SW 1271 (cell line): ENCODE data around the gene CCDC9.
A peak's percentile ranks its signal among the peaks of the same experiment; 100 is the strongest.
"Not testable (repeated sequence)": the region's sequence is repeated elsewhere in the genome, so short reads cannot be mapped to it uniquely, and the experiment has no call there.

Experiments
- DNase-seq, 2 experiments: peaks; one replicate each; lab custom pipeline; 2025; lab: John Stamatoyannopoulos, UW

CCDC9 gene

GRCh38 chr19:47261946-47262793 is 5.8 kb downstream of the CCDC9 start:
- DNase-seq, result not testable (repeated sequence)

DNA sequence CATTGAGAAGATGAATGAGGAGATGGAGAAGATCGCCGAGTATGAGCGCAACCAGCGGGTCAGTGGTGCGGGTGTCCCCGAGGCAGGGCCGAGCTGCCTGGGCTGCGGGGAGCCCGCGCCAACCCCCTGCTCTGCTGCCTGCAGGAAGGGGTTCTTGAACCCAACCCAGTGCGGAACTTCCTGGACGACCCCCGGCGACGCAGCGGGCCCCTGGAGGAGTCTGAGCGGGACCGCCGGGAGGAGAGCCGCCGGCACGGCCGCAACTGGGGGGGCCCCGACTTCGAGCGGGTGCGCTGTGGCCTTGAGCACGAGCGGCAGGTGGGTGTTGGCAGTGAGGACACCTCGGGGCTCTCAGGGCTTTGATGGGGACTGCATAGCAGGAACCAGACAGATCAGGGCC is 8.3 kb downstream of the CCDC9 start:
- no peak for DNase-seq

DNA sequence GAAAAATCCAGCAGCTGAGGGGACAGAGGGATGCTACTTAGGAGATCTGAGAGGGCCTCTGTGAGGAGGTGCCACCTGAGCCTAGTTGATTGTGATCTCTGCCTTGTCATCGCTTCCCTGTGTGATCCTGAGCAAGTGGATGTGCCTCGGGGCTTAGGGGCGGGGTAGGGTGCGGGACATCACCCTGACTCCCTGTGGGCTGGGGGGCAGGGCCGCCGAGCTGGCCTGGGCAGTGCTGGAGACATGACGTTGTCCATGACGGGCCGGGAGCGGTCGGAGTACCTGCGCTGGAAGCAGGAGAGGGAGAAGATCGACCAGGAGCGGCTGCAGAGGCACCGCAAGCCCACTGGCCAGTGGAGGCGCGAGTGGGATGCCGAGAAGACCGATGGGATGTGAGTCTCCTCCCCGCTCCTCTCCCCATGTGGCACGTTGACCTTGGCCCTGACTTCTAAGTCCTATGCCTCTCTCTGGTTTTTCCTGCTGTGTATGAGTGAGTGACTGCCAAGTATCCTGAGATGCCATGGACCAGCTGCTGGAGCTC is 10.1 kb downstream of the CCDC9 start:
- DNase-seq, result no peak

GRCh38 chr19:47267350-47267759 is 11.0 kb downstream of the CCDC9 start:
- DNase-seq, result no peak

GRCh38 chr19:47268028-47268427 is 11.7 kb downstream of the CCDC9 start:
- DNase-seq, result no peak

DNA sequence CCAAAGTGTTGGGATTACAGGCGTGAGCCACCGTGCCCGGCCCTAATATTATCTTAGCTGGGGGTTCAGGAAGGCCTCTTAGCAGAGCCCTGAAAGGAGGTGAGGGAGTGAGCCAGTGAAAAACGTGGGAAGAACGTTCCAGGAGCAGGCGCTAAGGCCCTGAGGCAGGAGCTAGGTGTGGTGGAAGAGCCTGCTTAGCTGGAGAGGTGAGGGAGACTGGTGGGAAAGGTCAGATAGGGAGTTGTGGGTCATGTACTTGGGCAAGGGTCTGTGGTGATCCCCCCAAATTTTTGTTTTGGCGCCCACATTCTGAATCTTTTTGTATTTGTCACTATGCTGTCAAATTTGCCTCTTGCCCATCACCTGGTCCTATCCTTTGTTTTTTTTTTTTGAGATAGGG is 13.3 kb downstream of the CCDC9 start:
- no peak for DNase-seq

GRCh38 chr19:47270408-47270807 is 14.1 kb downstream of the CCDC9 start:
- no peak for DNase-seq

GRCh38 chr19:47271949-47272348 is 15.6 kb downstream of the CCDC9 start:
- DNase-seq, result no peak

DNA sequence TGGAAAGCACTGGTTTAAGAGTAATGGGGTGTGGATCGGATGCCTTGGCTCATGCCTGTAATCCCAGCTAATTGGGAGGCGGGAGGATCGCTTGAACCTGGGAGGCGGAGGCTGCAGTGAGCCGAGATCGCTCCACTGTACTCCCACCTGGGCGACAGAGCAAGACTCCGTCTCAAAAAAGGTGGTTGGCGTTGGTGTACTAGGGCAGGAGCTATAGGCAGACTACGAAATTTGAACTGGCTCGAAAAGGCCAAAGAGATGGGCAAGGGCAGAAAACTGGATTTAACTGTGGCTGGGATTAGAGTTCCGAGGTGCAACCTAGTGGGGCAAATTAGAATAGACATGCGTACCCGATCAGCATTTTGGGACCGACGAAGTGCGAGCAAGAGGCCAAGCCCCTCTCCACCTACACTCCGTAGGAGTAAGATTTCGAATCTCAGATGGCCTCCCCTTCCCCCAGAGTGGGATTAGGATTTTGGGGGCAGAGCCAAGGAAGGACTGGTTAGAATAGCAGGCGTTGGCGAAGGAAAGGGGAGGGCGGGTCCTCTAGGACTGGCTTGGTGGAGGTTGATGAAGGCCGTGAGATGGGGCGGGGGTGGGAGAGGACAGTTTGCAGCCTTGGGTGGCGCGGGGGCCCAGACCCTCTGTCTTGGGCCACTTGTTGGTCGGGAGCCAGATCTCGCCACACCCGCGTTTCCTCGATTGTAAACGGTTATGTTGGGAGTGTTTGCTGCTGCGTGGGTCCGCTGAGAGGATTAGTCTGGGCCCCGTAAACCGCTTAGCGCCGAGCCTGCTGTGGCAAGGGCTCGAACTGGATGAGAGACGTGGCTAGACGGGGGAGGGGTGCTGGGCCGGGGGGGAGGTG is 16.4 kb downstream of the CCDC9 start:
- DNase-seq, result no peak

DNA sequence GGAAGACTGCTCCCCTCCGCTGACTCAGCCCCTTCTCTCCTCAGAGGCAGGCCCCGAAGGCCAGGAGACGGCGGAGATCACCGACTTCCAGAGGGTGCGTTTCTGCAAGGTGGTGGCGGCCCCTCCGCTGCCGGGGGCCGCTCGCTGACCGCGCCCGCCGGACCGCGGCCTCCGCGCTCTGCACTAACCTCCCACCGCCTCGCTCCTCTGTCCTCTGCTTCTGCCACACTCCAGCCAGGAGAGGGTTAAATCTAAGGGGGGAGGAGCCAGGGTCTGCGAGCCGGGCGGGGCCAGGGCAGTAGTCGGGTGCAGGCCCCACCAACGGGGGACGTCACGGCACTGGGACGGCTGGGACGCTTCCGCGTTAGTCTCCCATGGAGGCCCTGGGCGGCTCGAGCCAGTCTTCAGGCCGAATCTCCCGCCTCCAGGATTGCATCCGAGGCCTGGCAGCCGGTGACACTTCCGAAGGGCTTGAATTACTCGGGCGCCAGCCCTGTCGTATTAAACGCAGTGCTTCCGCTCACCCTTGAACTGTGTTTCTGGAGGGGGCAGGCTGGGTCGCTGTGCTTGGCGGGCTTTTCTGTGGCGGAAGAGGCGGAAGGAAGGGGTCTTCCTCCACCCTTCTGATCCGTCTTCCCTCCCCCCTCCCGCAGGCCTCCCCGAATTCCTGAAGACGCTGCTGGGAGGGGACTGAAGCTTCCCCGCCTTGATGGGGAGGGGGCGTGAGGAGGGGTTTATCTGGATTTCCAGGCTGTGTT is 17.2 kb downstream of the CCDC9 start:
- DNase-seq, result peak; percentile 58 to 86

DNA sequence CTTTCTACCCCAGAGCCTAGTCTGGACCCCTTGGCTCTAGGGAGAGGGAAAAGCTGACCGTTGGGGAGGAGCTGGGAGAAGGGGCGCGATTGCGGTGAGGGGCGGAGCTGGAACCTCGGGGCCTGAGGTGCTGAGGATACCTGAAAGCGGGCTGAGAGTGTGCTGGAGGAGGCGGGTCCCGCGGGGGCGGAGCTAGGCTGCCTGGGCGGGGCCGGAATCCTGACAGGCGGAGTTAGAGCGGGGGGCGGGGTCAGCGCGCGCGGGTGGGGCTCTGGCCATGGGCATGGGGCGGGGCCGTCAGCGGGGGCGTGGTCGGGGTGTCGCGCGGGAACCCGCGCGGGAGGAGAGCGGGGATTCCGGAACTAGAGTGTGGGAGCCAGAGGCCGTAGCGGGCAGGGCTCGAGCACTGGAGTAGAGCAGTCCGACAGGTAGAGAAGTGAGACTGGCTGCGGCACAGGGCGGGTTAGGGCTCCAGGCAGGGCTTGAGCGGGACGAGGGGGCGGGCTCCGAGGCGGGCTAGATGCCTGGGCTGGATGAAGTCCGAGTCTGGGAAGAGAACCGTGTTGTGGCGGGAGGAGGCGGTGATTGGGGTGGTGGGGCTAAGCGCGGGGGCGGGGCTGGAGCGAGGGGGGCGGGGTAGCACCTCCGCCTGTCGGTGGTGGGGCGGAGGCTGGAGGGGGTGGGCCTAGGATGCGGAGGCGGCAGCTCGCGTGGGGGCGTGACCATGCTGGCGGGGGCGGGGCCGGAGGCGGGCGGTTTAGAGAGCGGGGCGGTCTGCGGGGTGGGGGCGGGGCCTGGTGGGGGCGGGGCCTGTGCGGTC is 18.0 kb downstream of the CCDC9 start, which contains the start of gene INAFM1:
Gene INAFM1, plus strand, starts transcription at position 815 of the 820 bp plus-strand sequence. CDS start 35 bp downstream, outside the sequence.
- peak; percentile 34 to 93 for DNase-seq

- DNase-seq, result no peak
Measured at GRCh38 chr19:47274891-47275761, 18.8 kb downstream of the CCDC9 start.

GRCh38 chr19:47275791-47276461 is 19.6 kb downstream of the CCDC9 start:
- no peak for DNase-seq

DNA sequence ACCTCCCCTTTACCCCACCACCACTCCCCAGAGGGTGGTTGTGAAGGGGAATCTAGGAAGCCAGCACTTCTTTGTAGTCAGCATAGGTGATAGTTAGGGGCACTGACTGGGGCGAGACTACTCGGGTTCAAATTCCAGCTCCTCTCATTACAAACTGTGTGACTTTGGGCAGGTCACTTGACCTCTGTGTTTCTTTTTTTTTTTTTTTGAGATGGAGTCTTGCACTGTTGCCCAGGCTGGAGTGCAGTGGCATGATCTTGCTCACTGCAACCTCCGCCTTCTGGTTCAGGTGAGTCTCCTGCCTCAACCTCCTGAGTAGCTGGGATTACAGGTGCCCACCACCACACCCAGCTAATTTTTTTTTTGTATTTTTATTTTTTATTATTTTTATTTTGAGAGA is 20.2 kb downstream of the CCDC9 start:
- not testable (repeated sequence) for DNase-seq

GRCh38 chr19:47280183-47280797 is 24.0 kb downstream of the CCDC9 start:
- peak in 1 of 2 experiments; percentile 7 for DNase-seq

DNA sequence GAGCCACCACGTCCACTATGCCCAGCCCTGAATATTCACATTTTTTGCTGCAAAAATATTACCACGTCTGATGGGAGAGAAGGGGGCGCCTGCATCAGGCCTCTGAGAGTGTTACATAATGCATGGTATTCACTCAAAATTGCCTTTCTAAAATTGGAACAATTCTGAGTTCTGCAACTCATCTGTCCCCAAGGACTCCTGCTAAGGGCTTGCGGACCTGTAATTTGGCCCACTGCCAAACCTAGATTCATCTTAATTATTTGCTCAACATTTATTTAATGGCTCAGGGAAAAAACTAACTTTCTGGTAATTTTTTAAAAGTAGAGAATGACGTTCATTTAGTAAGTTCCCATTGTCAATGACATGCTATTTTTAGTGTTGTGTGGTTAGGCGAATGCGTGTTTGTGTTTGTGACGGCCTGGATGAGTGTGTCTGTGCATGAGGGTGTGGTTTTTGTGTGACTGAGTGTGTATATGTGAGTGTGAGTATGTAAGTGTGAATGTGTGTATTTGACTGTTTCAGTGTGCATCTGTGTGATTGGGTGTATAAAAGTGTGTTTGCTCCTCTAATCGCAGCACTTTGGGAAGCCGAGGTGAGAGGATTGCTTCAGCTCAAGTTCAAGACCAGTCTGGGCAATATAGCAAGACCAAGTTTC is 27.2 kb downstream of the CCDC9 start:
- no peak for DNase-seq

DNA sequence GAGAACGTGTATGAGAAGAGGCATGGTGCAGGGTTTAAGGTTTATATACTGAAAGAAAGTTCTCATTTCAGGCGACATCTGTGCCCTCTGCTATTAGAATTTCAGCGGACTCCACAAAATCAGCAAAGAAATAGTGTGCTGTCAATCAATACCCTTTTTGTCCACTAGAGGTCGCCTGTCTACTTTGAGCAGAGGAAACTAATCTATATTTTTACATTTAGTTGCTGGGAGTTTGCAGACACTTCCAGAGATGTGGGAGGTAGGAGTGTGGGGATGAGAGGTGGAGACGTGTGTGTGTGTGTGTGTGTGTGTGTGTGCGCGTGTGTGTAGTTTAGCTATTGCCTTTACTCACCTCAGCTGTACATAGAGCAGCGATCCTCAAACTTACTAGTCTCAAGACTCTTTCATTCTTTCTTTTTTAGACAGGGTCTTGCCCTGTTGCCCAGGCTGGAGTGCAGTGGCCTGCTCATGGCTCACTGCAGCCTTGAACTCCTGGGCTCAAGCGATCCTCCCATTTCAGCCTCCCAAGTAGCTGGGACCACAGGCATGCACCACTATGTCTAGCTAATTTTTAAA is 28.1 kb downstream of the CCDC9 start:
- peak in 1 of 2 experiments; percentile 44 for DNase-seq

- peak; percentile 24 to 66 for DNase-seq
Measured at GRCh38 chr19:47296036-47296435, 39.7 kb downstream of the CCDC9 start.
